ENCODE data around the gene CCDC127.
"Not testable (repeated sequence)": the region's sequence is repeated elsewhere in the genome, so short reads cannot be mapped to it uniquely, and the experiment has no call there.

Gene CCDC127

DNA sequence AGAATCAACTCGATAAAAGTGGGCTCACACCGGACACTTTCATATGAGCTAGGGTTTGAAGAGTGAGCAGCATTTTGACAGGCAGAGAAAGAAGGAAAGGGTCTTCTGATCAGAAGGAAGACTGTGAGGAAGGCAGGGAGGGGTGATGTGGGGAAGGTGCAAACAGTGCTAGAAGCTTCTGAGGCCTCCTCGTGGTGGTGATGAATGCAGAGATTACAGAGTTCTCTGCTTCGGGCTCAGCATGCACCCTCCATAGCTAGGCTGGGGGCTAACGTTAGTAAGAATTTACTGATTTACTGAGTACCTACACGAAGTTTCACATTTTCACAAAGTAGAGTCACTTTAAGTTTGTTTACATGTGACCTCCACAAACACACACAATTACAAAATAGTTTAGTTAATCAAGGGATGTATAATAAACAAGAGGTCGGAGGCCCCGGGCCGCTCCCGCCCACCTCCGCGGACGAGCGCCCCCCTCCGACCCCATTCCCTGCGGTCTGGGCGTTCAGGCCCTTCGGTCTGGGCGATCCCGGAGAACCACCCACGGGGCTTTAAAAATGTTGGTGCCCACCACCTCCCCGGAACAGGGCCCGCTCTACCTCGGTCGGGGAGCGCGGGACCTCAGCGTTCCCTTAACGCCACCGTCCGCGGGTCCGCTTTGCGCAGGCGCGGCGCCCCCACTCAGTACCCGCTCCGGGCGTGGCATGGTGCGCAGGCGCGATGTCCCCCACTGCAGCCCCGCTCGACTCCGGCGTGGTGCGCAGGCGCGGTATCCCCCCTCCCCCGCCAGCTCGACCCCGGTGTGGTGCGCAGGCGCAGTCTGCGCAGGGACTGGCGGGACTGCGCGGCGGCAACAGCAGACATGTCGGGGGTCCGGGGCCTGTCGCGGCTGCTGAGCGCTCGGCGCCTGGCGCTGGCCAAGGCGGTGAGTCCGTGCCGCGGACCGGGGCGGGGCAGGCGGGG lies at the start of gene CCDC127, which contains the start of gene SDHA:
Gene CCDC127 (minus strand): TSS at position 660 of the 963 bp plus-strand sequence. CDS start 1,304 bp downstream, outside the sequence.
Gene SDHA (plus strand): TSS at position 827 of the 963 bp plus-strand sequence. CDS start 36 bp downstream, at position 863.
- DNase-seq (ENCODE audit: low read depth in 1 of 2, low spot score in 1 of 2), result peak; percentile 94 to 97

DNA sequence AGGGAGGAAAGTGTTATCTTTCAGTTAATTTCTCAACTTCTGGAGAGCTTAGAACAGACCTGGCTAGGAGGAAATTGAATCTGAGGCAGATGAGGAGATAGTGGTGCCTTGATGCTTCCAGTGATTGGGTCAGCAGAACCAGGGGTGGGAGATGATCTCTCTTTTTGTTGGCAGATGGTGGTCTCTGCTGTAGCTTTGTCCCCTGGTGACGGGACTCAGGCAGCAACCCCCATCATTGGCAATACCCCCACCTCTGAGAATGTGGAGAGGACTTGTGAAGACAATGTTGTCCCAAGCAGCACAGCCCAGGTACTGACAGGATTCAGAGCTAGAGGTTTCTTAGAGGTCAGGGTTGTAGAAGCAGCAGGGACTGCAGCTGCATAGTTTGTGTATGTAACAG lies 49.8 kb upstream of the CCDC127 start:
- no peak for DNase-seq (ENCODE audit: low read depth in 1 of 2, low spot score in 1 of 2)

- not testable (repeated sequence) for DNase-seq (ENCODE audit: low read depth in 1 of 2, low spot score in 1 of 2)
Observed at GRCh38 chr5:266311-267026, 48.5 kb upstream of the CCDC127 start.

- no peak for DNase-seq (ENCODE audit: low read depth in 1 of 2, low spot score in 1 of 2)
Observed at GRCh38 chr5:264338-264737, 46.4 kb upstream of the CCDC127 start.

DNA sequence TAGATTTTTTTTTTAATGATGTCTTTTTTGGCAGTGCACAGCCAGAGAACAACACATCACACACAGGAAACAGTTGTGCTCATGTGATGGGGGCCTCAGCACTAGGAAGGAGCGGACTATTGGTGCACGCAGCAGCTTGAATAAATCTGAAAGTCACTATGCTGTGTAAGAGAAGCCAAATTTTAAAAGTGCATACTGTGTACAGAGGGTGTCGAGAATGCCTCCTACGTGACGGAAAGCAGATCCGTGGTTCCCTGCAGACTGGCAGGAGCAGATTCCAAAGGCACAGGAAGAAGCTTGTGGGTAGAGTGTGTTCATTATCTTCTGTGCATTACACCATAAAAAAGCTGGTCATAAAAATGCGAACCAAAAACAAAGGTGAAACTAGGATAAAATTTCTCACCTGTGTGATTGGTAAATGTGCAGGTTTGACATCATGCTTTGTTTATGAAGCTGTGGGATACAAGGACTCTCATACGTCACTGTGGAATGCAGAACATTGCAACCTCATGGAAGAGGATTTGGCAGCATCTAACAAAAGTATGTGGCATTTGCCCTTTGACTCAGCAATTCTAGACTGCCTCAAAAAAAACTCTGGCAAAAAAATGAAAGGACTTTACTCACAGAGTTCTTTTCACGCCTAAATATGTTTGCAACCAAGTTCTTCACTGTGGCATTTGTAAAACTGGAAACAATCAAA lies 45.5 kb upstream of the CCDC127 start:
- not testable (repeated sequence) for DNase-seq (ENCODE audit: low read depth in 1 of 2, low spot score in 1 of 2)

GRCh38 chr5:257148-257547 lies 39.2 kb upstream of the CCDC127 start:
- DNase-seq (ENCODE audit: low read depth in 1 of 2, low spot score in 1 of 2), result no peak

DNA sequence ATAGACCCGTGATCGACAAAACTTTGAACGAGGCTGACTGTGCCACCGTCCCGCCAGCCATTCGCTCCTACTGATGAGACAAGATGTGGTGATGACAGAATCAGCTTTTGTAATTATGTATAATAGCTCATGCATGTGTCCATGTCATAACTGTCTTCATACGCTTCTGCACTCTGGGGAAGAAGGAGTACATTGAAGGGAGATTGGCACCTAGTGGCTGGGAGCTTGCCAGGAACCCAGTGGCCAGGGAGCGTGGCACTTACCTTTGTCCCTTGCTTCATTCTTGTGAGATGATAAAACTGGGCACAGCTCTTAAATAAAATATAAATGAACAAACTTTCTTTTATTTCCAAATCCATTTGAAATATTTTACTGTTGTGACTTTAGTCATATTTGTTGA lies 38.4 kb upstream of the CCDC127 start:
- DNase-seq (ENCODE audit: low read depth in 1 of 2, low spot score in 1 of 2), result not testable (repeated sequence)

- DNase-seq (ENCODE audit: low read depth in 1 of 2, low spot score in 1 of 2), result not testable (repeated sequence)
Observed at GRCh38 chr5:255116-255515, 37.2 kb upstream of the CCDC127 start.

GRCh38 chr5:254322-254721 lies 36.4 kb upstream of the CCDC127 start:
- not testable (repeated sequence) for DNase-seq (ENCODE audit: low read depth in 1 of 2, low spot score in 1 of 2)

DNA sequence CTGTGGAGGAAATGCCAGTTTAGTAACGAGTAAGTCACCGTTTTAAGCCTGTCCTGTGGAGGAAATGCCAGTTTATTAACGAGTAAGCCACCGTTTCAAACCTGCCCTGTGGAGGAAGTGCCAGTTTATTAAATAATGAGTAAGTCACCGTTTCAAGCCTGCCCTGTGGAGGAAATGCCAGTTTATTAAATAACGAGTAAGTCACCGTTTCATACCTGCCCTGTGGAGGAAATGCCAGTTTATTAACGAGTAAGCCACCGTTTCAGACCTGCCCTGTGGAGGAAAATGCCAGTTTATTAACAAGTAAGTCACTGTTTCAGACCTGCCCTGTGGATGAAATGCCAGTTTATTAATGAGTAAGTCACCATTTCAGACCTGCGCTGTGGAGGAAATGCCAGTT lies 34.6 kb upstream of the CCDC127 start:
- DNase-seq (ENCODE audit: low read depth in 1 of 2, low spot score in 1 of 2), result no peak

DNA sequence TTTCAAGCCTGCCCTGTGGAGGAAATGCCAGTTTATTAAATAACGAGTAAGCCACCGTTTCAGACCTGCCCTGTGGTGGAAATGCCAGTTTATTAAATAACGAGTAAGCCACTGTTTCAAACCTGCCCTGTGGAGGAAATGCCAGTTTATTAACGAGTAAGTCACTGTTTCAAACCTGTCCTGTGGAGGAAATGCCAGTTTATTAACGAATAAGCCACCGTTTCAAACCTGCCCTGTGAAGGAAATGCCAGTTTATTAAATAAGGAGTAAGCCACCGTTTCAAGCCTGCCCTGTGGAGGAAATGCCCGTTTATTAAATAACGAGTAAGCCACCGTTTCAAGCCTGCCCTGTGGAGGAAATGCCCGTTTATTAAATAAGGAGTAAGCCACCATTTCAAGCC lies 34.0 kb upstream of the CCDC127 start:
- not testable (repeated sequence) for DNase-seq (ENCODE audit: low read depth in 1 of 2, low spot score in 1 of 2)

- not testable (repeated sequence) for DNase-seq (ENCODE audit: low read depth in 1 of 2, low spot score in 1 of 2)
Observed at GRCh38 chr5:251538-251937, 33.6 kb upstream of the CCDC127 start.

DNA sequence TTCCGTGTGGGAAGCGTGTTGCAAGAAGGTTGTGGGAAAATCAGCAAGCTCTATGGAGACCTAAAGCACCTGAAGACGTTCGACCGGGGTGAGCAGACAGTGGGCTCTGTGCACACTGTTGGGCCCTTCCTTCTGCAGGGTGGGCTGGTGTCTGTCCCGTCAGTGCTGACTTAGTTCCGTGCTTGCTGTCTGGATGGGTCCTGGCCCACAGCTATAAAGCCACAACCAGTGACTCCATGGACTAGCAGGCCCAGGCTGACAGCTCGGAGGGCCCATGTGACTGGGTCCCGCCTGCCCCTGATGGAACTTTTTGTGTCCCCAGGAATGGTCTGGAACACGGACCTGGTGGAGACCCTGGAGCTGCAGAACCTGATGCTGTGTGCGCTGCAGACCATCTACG lies 33.1 kb upstream of the CCDC127 start:
- DNase-seq (ENCODE audit: low read depth in 1 of 2, low spot score in 1 of 2), result not testable (repeated sequence)

DNA sequence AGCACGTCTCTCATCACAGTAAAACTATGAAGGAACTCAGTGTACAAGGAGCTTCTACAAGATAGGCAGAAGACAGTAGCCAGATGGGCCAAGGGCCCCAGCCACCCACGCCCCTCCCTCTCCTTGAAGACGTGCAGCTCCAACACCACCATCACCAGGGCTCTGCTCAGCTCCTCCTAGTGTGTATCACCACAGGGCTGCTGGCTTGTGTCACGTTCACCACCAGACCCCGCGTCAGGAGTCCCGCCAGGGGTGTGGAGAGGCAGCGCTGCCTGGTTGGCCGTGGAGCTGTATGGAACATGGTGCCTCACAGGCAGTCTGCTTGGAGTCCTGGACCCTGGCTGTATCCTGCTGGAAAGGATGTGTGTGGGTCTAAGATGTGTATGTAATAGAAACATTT lies 32.4 kb upstream of the CCDC127 start:
- DNase-seq (ENCODE audit: low read depth in 1 of 2, low spot score in 1 of 2), result not testable (repeated sequence)

GRCh38 chr5:245717-246116 lies 27.8 kb upstream of the CCDC127 start:
- not testable (repeated sequence) for DNase-seq (ENCODE audit: low read depth in 1 of 2, low spot score in 1 of 2)

DNA sequence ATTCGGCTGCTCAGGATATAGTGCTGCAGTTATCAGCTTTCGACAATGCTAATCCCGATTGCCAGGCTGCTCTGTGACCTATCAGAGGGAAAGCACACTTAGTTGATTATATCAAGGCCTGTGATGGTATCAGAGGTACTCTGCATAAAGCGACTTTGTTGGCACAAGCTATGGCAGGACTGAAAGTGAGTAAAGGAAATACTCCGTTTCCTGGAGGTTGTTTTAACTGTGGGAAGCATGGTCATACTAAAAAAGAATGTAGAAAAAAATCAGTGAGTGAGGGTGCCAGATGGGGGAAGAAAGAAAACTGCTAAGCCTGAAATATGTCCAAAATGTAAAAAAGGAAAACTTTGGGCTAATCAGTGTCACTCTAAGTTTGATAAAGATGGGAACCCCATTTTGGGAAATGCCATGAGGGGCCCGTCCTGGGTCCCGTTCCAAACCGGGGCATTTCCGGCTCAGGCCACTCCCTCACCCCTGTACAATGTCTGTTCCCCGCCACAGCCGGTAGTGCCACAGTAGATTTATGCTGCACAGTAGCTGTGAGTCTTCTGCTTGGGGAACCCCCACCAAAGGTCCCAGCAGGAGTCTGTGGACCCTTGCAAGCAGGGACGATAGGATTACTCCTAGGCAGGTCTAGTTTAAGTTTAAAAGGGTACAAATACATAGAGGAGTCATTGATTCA lies 25.9 kb upstream of the CCDC127 start:
- DNase-seq (ENCODE audit: low read depth in 1 of 2, low spot score in 1 of 2), result peak in 1 of 2 donors; percentile 21

GRCh38 chr5:241045-241669 lies 23.2 kb upstream of the CCDC127 start:
- DNase-seq (ENCODE audit: low read depth in 1 of 2, low spot score in 1 of 2), result not testable (repeated sequence)

- not testable (repeated sequence) for DNase-seq (ENCODE audit: low read depth in 1 of 2, low spot score in 1 of 2)
Observed at GRCh38 chr5:240550-240949, 22.6 kb upstream of the CCDC127 start.

GRCh38 chr5:237931-238330 lies 20.0 kb upstream of the CCDC127 start:
- not testable (repeated sequence) for DNase-seq (ENCODE audit: low read depth in 1 of 2, low spot score in 1 of 2)

- not testable (repeated sequence) for DNase-seq (ENCODE audit: low read depth in 1 of 2, low spot score in 1 of 2)
Observed at GRCh38 chr5:235527-235926, 17.6 kb upstream of the CCDC127 start.

All from activated CD4-positive, alpha-beta T cell treated with anti-CD3 and anti-CD28 coated beads, Interleukin-2, amount 50 U/mL, for 24 hours (primary cell).